ENCODE results near the gene ANXA10. TPM values are rescaled to one million over a fixed set of nuclear protein-coding genes. Genes with fewer than 3 reads are reported as not detected.

Gene ANXA10
- total RNA-seq, 4 donors from 2014 or later, result not detected

GRCh38 chr4:168077726-168078239, 14.6 kb upstream of the ANXA10 start:
- TF ChIP-seq POLR2A (IDR thresholded peaks at IDR 0.05), result no peak
- TF ChIP-seq POLR2AphosphoS5 (IDR thresholded peaks at IDR 0.05), result no peak
- TF ChIP-seq EP300 (IDR thresholded peaks at IDR 0.05), result no peak
- TF ChIP-seq, protein P1, sequence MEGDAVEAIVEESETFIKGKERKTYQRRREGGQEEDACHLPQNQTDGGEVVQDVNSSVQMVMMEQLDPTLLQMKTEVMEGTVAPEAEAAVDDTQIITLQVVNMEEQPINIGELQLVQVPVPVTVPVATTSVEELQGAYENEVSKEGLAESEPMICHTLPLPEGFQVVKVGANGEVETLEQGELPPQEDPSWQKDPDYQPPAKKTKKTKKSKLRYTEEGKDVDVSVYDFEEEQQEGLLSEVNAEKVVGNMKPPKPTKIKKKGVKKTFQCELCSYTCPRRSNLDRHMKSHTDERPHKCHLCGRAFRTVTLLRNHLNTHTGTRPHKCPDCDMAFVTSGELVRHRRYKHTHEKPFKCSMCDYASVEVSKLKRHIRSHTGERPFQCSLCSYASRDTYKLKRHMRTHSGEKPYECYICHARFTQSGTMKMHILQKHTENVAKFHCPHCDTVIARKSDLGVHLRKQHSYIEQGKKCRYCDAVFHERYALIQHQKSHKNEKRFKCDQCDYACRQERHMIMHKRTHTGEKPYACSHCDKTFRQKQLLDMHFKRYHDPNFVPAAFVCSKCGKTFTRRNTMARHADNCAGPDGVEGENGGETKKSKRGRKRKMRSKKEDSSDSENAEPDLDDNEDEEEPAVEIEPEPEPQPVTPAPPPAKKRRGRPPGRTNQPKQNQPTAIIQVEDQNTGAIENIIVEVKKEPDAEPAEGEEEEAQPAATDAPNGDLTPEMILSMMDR (IDR thresholded peaks at IDR 0.05), result no peak
- Histone ChIP-seq H3K27ac (no peak overlapping the region), H3K9me3 (no peaks in the 10 kb centered on the region), H3K27me3 (no peaks in the 10 kb centered on the region), H3K4me1 (no peaks in the 10 kb centered on the region), H3K36me3 (no peaks in the 10 kb centered on the region), H3K4me3 (no peak overlapping the region)
- WGBS, 2 donors (ENCODE audit: low coverage in 1 of 2), result 75 to 76% methylated on average over 5 of the region's 5 CpGs
- no peak for ATAC-seq

GRCh38 chr4:168082379-168082778, 10.0 kb upstream of the ANXA10 start:
- no peaks in the 10 kb centered on the region for H3K36me3 ChIP-seq
- no peak for TF ChIP-seq EP300 (IDR thresholded peaks at IDR 0.05)
- TF ChIP-seq, protein P1 (IDR thresholded peaks at IDR 0.05), result no peak
- TF ChIP-seq POLR2AphosphoS5 (IDR thresholded peaks at IDR 0.05), result no peak
- TF ChIP-seq POLR2A (IDR thresholded peaks at IDR 0.05), result no peak
- no peaks in the 10 kb centered on the region for H3K27me3 ChIP-seq
- no peaks in the 10 kb centered on the region for H3K4me1 ChIP-seq
- ATAC-seq, result no peak
- WGBS, 2 donors (ENCODE audit: low coverage in 1 of 2), result 55 to 66% methylated on average over 2 to 5 of the region's 5 CpGs
- no peak overlapping the region for H3K27ac ChIP-seq
- H3K4me3 ChIP-seq, result no peak overlapping the region
- peaks cover 0 to 4% (median 0%) of the 10 kb centered on the region in 3 donors for H3K9me3 ChIP-seq

DNA sequence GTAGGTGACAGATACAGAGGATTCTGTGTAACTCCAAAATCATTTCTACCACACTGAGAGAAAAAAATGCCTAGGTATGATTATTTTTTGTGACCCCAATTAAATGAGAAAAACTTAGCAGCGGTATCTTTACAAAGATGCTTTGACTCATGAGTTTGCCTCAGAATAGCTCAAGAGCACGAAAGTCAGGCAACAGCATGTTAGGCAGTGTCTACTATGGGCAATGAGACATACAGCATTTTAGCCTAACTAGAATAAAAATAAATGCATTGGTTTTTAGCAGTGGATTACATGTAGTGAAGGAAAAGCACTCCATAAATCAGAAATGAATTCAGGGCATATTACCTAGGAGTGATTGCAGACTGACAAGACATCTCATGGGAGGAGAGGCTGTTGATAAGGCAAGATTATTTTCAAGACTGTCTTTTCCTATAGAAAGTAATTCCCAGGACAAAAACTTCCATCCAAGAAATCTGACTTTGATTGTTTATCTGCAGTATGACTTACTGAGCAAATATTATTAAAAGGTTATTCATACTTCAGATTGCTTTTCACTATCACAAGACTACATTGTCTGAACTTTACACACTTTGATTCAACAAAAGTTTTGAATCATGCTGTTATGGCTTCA, 3.6 kb downstream of the ANXA10 start:
- H3K27ac ChIP-seq, result no peak overlapping the region
- H3K4me1 ChIP-seq, result no peaks in the 10 kb centered on the region
- ATAC-seq, result no peak
- no peaks in the 10 kb centered on the region for H3K9me3 ChIP-seq
- H3K27me3 ChIP-seq, result no peaks in the 10 kb centered on the region
- 92 to 100% methylated on average over 1 to 2 of the region's 2 CpGs for WGBS, 2 donors (ENCODE audit: low coverage in 1 of 2)
- H3K4me3 ChIP-seq, result no peak overlapping the region
- TF ChIP-seq, protein P1 (IDR thresholded peaks at IDR 0.05), result no peak
- no peak for TF ChIP-seq EP300 (IDR thresholded peaks at IDR 0.05)
- no peak for TF ChIP-seq POLR2AphosphoS5 (IDR thresholded peaks at IDR 0.05)
- no peak for TF ChIP-seq POLR2A (IDR thresholded peaks at IDR 0.05)
- H3K36me3 ChIP-seq, result no peaks in the 10 kb centered on the region

GRCh38 chr4:168096407-168096784, 4.1 kb downstream of the ANXA10 start:
- Histone ChIP-seq H3K27ac (no peak overlapping the region), H3K9me3 (no peaks in the 10 kb centered on the region), H3K4me3 (no peak overlapping the region), H3K4me1 (no peaks in the 10 kb centered on the region), H3K27me3 (no peaks in the 10 kb centered on the region), H3K36me3 (no peaks in the 10 kb centered on the region)
- no peak for TF ChIP-seq EP300 (IDR thresholded peaks at IDR 0.05)
- ATAC-seq, result no peak
- WGBS, 2 donors (ENCODE audit: low coverage in 1 of 2), result 88 to 90% methylated on average over 1 of the region's 1 CpG

DNA sequence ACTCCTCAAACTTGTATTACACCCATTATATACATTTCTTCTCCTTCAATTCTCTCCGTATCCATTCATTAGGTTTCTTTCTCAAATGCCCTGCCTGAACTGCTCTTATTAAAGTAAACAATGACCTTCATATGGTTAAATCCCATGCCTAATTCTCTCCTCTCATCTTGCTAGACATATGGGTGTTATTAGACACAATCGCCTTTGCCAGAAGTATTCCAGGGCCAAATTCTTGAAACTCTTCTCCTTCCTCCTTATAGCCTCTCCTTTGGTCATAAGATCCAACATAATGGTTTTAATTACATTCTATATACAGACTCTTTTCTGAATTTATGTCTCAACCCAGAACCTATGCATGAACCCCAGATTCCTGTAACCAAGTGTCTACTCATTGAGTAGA, 4.8 kb downstream of the ANXA10 start:
- Histone ChIP-seq H3K27me3 (no peaks in the 10 kb centered on the region), H3K9me3 (no peaks in the 10 kb centered on the region), H3K4me3 (no peak overlapping the region), H3K4me1 (no peaks in the 10 kb centered on the region), H3K36me3 (no peaks in the 10 kb centered on the region), H3K27ac (no peak overlapping the region)
- no peak for ATAC-seq
- TF ChIP-seq EP300 (IDR thresholded peaks at IDR 0.05) (no peak), POLR2AphosphoS5 (IDR thresholded peaks at IDR 0.05) (no peak), POLR2A (IDR thresholded peaks at IDR 0.05) (no peak)
- TF ChIP-seq, protein P1 (IDR thresholded peaks at IDR 0.05), result no peak
- 56 to 65% methylated on average over 2 of the region's 2 CpGs for WGBS, 2 donors (ENCODE audit: low coverage in 1 of 2)
